Right lobe of liver (tissue), 6 donors: ENCODE measurements around the gene ALDH3B1. TPM values are rescaled to one million over a fixed set of nuclear protein-coding genes. Genes with fewer than 3 reads are reported as not detected.
A peak's percentile ranks its signal among the peaks of the same experiment; 100 is the strongest.
"Not testable (repeated sequence)": the region's sequence is repeated elsewhere in the genome, so short reads cannot be mapped to it uniquely, and the experiment has no call there.

Source experiments
- ATAC-seq, 4 donors: fragments of 200-7000 bp; cut with Tn5 transposase; one replicate each; pipeline ENCODE4 v1.9.1; 2020; ENCODE audit warnings: mild to moderate bottlenecking in 4 of 4, moderate library complexity in 4 of 4
- DNase-seq, 3 donors: peaks; one replicate each; pipeline ENCODE4 v3.0.0-alpha.2; 2020
- H3K27ac ChIP-seq, 3 donors: fragments of 200-600 bp; one replicate each; pipeline ENCODE4 v1.8.0; 2022
- H3K27me3 ChIP-seq, 2 donors: fragments of 200-600 bp; one replicate each; pipeline ENCODE4 v1.8.0; 2022
- H3K36me3 ChIP-seq, 4 donors: fragments of 200-600 bp; sonication (generic) in 1 of 4; one replicate each; pipeline versions ENCODE4 v1.5.1 to v1.8.0; 2017 to 2022; ENCODE audit warnings: control low read depth in 1 of 4
- H3K4me1 ChIP-seq, 4 donors: fragments of 200-600 bp; sonication (generic) in 1 of 4; one replicate each; pipeline versions ENCODE4 v1.5.1 to v1.8.0; 2017 to 2022; ENCODE audit warnings: control low read depth in 1 of 4
- H3K4me3 ChIP-seq, 3 donors: fragments of 200-600 bp; one replicate each; pipeline ENCODE4 v1.8.0; 2022
- H3K9me3 ChIP-seq, 4 donors: fragments of 200-600 bp; sonication (generic) in 1 of 4; one replicate each; pipeline versions ENCODE4 v1.5.1 to v1.8.0; 2017 to 2022; ENCODE audit warnings: control low read depth in 1 of 4
- POLR2A ChIP-seq: fragments of 450-650 bp; IDR thresholded peaks from one replicate; pipeline ENCODE4 v1.6.1; 2017; ENCODE audit warnings: antibody characterized with exemption, mild to moderate bottlenecking
- WGBS: methylation state at CpG from one replicate; pipeline ENCODE4 v1.1.6; 2018; ENCODE audit warnings: low coverage, low lambda C conversion rate; ENCODE audit not compliant: insufficient coverage; ENCODE audit errors: missing lambda C conversion rate; 5-methylcytosine and 5-hydroxymethylcytosine counted together
- intact Hi-C, 2 donors: fragments of 100-400 bp; cut with DNase I; formaldehyde crosslinking; loops; one replicate each; pipeline versions ENCODE4 v1.11.2 to v1.14.1; 2022
- total RNA-seq, 6 experiments: library from RNA; depleted of rRNA in 2 of 6; stranded (reverse); fragments of >200 nt in 2 of 6; fragmentation: NEBNext Ultra II Directional in 3 of 6; extraction: Animal tissue kit (Norgen Biotek cat#: 25700) in 3 of 6; gene quantifications; one replicate each; pipeline versions ENCODE4 v1.1.0 to v1.2.4, GENCODE V29; 2016 to 2023
- TF ChIP-seq, protein P1 (sequence below), 4 donors: fragments of 200-600 bp in 3 of 4; fragments of 450-650 bp in 1 of 4; IDR thresholded peaks; one replicate each; pipeline versions ENCODE4 v1.5.1 to v1.8.0; 2016 to 2022; ENCODE audit warnings: antibody characterized with exemption in 4 of 4, mild to moderate bottlenecking in 2 of 4
- donor health status: DM: no; HTN: yes; CAD: no.
- donor health status: DM: no; HTN: no; CAD: no.
- donor health status: DM: no; HTN: no; CAD: no.
- donor health status: DM: no; HTN: yes; CAD: no.
- donor health status: DM: no; HTN: yes; CAD: no.

Gene ALDH3B1
- total RNA-seq, 6 experiments from 2014 or later = 2.3 to 7.4 (median 4.4) TPM

DNA sequence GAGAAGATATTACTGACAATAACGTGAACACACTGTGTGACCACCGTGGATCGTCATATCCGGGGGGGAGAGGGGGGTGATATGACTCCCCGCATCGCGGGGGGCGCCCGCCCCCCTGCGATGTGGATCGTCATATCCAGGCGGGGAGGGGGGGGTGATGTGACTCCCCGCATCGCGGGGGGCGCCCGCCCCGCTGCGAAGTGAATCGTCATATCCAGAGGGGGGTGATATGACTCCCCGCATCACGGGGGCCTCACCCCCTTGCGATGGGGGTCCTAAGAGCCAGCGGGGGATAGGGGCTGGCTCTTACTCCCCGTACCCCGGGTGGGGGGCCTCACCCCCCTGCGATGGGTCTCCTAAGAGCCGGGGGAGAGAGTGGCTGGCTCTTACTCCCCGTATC lies 26.2 kb upstream of the ALDH3B1 start:
- 68% methylated on average over 2 of the region's 29 CpGs for WGBS
- TF ChIP-seq POLR2A = no peak
- TF ChIP-seq, protein P1, sequence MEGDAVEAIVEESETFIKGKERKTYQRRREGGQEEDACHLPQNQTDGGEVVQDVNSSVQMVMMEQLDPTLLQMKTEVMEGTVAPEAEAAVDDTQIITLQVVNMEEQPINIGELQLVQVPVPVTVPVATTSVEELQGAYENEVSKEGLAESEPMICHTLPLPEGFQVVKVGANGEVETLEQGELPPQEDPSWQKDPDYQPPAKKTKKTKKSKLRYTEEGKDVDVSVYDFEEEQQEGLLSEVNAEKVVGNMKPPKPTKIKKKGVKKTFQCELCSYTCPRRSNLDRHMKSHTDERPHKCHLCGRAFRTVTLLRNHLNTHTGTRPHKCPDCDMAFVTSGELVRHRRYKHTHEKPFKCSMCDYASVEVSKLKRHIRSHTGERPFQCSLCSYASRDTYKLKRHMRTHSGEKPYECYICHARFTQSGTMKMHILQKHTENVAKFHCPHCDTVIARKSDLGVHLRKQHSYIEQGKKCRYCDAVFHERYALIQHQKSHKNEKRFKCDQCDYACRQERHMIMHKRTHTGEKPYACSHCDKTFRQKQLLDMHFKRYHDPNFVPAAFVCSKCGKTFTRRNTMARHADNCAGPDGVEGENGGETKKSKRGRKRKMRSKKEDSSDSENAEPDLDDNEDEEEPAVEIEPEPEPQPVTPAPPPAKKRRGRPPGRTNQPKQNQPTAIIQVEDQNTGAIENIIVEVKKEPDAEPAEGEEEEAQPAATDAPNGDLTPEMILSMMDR (IDR thresholded peaks at IDR 0.05) = no peak
- Histone ChIP-seq H3K36me3 (no peaks in the 10 kb centered on the region), H3K4me3 (no peak overlapping the region), H3K4me1 (no peaks in the 10 kb centered on the region), H3K27ac (no peak overlapping the region), H3K27me3 (no peaks in the 10 kb centered on the region), H3K9me3 (no peaks in the 10 kb centered on the region)
- ATAC-seq (no peak), DNase-seq (no peak)
- intact Hi-C loops = no loop called here

DNA sequence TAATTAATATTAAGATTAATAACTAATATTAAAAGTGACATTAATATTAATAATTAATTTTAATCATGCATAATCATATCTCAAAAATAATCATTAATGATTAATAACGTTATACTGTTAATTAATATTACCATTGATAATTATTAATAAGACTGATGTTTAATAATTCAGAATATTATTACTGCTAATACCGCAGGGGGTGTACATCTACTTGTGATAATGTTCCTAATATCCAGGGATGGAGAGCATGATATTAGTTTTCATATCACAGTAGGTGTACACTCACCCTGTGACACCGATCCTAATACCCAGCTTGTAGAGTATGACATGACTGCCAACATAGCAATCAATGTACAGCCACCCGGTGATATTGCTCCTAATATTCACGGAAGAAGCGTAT lies 24.8 kb upstream of the ALDH3B1 start:
- H3K4me1 ChIP-seq, H3K4me3 ChIP-seq, H3K36me3 ChIP-seq, H3K27ac ChIP-seq, DNase-seq, H3K9me3 ChIP-seq, ATAC-seq, intact Hi-C loops, H3K27me3 ChIP-seq: not testable (repeated sequence)
- 82% methylated on average over 6 of the region's 6 CpGs for WGBS

DNA sequence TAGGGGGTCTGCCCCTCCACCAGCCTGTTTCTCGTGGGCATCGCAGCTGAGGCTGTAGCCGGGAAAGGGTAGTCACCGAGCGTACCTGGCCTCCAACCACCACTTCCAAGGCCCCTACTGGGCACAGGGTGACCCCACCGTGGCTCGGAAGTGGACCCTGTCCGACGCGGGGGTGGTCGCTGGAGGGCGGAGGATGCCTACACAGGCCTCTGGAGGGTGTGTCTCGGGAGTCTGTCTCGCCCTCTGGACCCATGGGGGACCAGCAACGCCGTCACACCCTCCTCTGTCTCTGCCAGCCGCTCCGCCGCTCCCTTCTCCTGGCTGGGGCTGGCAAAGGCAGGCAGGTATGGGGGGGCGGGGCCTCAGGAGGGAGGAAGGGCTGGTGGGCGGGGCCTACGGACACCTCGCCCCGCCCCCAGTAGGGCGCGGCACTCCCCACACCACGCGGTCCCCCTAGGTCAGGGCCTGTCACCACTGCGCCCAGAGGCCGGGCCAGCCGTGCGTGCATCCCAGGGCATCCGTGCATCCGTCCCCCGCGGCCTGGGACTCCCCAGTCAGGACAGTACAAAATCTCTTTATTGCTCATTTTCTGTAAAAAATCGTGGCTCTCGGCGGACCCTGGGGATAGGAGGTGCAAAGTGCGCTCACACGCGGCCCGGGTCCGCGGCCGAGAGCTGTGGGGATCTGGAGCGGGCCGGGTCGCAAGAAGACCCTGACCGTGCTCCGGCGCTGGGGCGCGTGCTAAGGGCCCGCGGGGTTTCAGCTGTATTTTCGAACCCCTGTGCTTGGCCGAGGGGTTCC lies 19.4 kb upstream of the ALDH3B1 start:
- ATAC-seq (peak; percentile 45 to 54 (median 46)), DNase-seq (peak in 2 of 3 donors; percentile 38 to 66)
- H3K4me1 ChIP-seq, intact Hi-C loops, H3K4me3 ChIP-seq, H3K27me3 ChIP-seq, H3K27ac ChIP-seq, H3K9me3 ChIP-seq, H3K36me3 ChIP-seq: not testable (repeated sequence)
- WGBS = no CpG with 5 or more reads among the region's 58 CpGs

DNA sequence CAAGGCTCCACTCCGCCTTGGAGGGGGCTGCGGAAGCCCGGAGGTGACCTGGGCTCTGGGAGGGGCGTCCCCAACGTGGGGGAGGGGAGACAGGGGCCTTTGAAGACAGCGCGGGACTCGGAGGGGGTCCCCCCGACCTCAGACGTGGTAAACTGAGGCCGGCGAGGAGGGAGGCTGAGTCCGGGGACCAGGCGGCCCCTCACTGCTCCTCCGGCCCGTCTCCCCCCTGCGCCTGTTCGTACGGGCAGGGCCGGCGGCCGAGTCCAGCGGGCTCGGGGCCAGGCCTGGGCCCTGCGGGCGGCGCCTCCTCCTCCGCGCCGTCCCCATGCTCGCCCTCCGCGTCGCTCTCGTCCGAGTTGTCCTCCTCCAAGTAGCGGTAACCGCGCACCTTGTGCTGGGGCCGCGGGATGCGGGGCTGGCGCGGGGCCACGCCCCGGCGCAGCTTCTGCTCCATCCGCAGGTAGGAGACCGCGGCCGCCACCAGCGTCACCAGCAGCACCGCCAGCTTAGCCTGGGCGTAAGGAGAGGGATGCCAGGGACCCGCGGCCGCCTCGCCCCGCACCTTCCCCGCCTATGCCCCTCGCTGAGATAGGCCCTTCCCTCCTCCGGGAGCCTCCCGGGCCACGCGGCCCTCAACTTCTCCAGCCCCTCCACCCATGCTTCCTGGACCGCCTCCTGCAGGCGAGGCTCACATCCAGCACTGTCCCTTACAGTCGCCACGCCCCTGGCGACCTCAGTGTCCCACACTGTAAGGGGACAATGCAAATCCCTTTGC lies 18.6 kb upstream of the ALDH3B1 start:
- ATAC-seq, H3K4me3 ChIP-seq, H3K4me1 ChIP-seq, H3K27ac ChIP-seq, H3K9me3 ChIP-seq, H3K36me3 ChIP-seq, DNase-seq, intact Hi-C loops, H3K27me3 ChIP-seq: not testable (repeated sequence)
- 40% methylated on average over 17 of the region's 70 CpGs for WGBS

DNA sequence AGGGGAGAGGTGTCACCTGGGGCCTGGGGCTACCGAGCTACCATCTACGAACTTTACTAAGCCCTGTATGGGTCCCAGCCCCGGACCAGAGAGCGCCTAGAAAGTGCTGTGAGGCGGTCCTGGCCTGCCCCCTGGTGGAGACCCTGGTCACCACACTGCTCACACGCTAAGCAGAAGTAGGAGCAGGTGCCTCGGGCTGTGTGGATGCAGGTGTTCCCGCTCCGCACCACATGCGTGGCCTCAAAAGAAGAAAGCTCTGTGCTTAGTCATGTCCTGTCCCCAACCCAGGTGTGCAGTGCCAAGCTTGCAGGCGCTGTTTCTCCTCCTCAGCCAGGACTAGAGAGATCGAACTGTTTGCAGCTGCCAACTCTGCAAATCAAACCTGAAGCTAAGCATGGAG lies 16.3 kb upstream of the ALDH3B1 start:
- H3K9me3 ChIP-seq, H3K27ac ChIP-seq, intact Hi-C loops, H3K36me3 ChIP-seq, H3K4me1 ChIP-seq, H3K27me3 ChIP-seq, DNase-seq, H3K4me3 ChIP-seq, ATAC-seq: not testable (repeated sequence)
- no CpG with 5 or more reads among the region's 12 CpGs for WGBS
- TF ChIP-seq, protein P1 (IDR thresholded peaks at IDR 0.05) = peak; percentile 28 to 55 (median 53)

DNA sequence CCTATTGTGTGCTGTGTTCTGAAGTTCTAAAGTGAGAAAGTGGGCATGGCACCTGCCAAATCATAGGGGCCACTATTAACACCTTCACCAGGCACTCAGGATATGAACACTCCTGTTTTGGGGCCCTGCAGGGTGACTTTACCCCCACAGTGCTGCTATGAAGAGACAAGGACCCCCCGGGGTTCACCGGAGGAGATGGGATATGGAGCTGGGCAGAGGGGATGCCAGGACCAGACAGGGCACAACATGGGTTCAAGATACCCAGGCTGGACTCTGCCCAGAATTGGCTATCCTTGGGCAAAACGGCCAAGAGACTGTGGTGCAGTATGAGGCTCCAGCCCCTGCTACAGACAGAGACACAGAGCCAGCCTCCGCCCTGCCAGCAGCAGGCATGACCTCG lies 15.7 kb upstream of the ALDH3B1 start:
- ATAC-seq, intact Hi-C loops, H3K36me3 ChIP-seq, H3K9me3 ChIP-seq, H3K27me3 ChIP-seq, DNase-seq, H3K4me3 ChIP-seq, H3K4me1 ChIP-seq, H3K27ac ChIP-seq: not testable (repeated sequence)
- 82% methylated on average over 2 of the region's 5 CpGs for WGBS

DNA sequence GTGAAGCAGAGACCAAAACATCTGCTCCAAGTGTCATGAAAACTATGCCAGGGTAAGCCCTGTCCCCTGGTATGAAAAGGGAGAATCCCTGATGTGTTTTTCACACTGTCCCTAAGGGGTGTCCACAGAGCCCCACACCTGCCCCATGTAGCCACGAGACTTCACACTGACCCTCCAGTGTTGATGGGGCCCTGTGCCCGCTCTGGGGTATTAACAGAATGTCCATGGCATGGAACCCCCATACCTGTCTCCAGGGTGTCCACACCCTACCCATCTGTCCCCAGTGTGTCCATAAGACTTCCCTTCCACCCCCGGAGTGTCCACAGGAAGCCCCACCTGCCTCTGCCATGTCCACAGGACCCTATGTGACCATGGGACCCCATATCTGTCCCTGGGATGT lies 15.0 kb upstream of the ALDH3B1 start:
- H3K4me3 ChIP-seq, H3K4me1 ChIP-seq, DNase-seq, H3K27ac ChIP-seq, H3K27me3 ChIP-seq, intact Hi-C loops, ATAC-seq, H3K9me3 ChIP-seq, H3K36me3 ChIP-seq: not testable (repeated sequence)
- 100% methylated on average over 1 of the region's 3 CpGs for WGBS

DNA sequence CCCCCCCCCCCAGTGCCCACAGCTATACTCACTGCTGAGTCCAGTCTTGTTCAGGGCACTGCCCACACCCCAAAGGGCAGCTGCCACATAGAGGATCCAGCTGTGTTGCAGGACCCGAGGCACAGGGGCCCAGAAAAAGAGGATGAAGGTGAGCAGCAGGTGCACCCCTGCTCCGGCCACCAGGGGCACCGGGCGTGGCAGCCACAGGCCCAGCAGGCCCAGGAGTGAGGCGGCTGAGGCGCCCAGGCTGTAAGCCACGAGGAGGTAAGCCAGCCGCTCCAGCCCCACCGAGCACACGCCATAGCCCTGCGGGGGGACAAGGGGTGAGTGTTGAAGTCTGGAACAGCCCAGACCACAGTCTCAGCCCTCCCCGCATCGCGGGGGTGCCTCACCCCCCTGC lies 14.5 kb upstream of the ALDH3B1 start:
- H3K9me3 ChIP-seq, H3K4me3 ChIP-seq, intact Hi-C loops, DNase-seq, H3K4me1 ChIP-seq, ATAC-seq, H3K27ac ChIP-seq, H3K27me3 ChIP-seq, H3K36me3 ChIP-seq: not testable (repeated sequence)
- no CpG with 5 or more reads among the region's 14 CpGs for WGBS
